Measurements from ENCODE around the gene RSPRY1.
"Not testable (repeated sequence)": the region's sequence is repeated elsewhere in the genome, so short reads cannot be mapped to it uniquely, and the experiment has no call there.

RSPRY1 gene

GRCh38 chr16:57184113-57184512 is 2.0 kb upstream of the RSPRY1 start:
- H3K36me3 ChIP-seq (ENCODE audit: control insufficient read depth, insufficient read depth, low read length): no peaks in the 10 kb centered on the region
- H3K27ac ChIP-seq (ENCODE audit: low read depth, low read length): no peak overlapping the region
- H3K4me1 ChIP-seq (ENCODE audit: control insufficient read depth, insufficient read depth, low read length): peaks cover 9% of the 10 kb centered on the region
- H3K9ac ChIP-seq (ENCODE audit: low read length): no peak overlapping the region
- no peak overlapping the region for H3K4me3 ChIP-seq (ENCODE audit: low read length)
- H3K27me3 ChIP-seq (ENCODE audit: control insufficient read depth, insufficient read depth, low read length): no peaks in the 10 kb centered on the region

- no peaks in the 10 kb centered on the region for H3K36me3 ChIP-seq (ENCODE audit: control insufficient read depth, insufficient read depth, low read length)
- H3K4me3 ChIP-seq (ENCODE audit: low read length): peak overlapping the region; percentile 86
- H3K9ac ChIP-seq (ENCODE audit: low read length): peak overlapping the region; percentile 88
- peak overlapping the region; percentile 94 for H3K27ac ChIP-seq (ENCODE audit: low read depth, low read length)
- no peaks in the 10 kb centered on the region for H3K27me3 ChIP-seq (ENCODE audit: control insufficient read depth, insufficient read depth, low read length)
- H3K4me1 ChIP-seq (ENCODE audit: control insufficient read depth, insufficient read depth, low read length): peaks cover 9% of the 10 kb centered on the region
These were observed 1.2 kb upstream of the RSPRY1 start for GRCh38 chr16:57184887-57185445.

- Histone ChIP-seq H3K27me3 (ENCODE audit: control insufficient read depth, insufficient read depth, low read length) (no peaks in the 10 kb centered on the region), H3K4me3 (ENCODE audit: low read length) (peak overlapping the region; percentile 86), H3K36me3 (ENCODE audit: control insufficient read depth, insufficient read depth, low read length) (no peaks in the 10 kb centered on the region), H3K27ac (ENCODE audit: low read depth, low read length) (peak overlapping the region; percentile 94), H3K4me1 (ENCODE audit: control insufficient read depth, insufficient read depth, low read length) (peaks cover 10% of the 10 kb centered on the region), H3K9ac (ENCODE audit: low read length) (peak overlapping the region; percentile 88)
These were observed 634 bp upstream of the RSPRY1 start for GRCh38 chr16:57185446-57185944.

GRCh38 chr16:57186872-57187854 is 1.0 kb downstream of the RSPRY1 start:
- Histone ChIP-seq H3K9ac (ENCODE audit: low read length) (peak overlapping the region; percentile 63), H3K4me3 (ENCODE audit: low read length) (peak overlapping the region; percentile 97), H3K27ac (ENCODE audit: low read depth, low read length) (peak overlapping the region; percentile 97), H3K27me3 (ENCODE audit: control insufficient read depth, insufficient read depth, low read length) (no peaks in the 10 kb centered on the region), H3K36me3 (ENCODE audit: control insufficient read depth, insufficient read depth, low read length) (no peaks in the 10 kb centered on the region), H3K4me1 (ENCODE audit: control insufficient read depth, insufficient read depth, low read length) (peaks cover 15% of the 10 kb centered on the region)

GRCh38 chr16:57187902-57188710 is 2.0 kb downstream of the RSPRY1 start:
- H3K27ac ChIP-seq (ENCODE audit: low read depth, low read length); H3K36me3 ChIP-seq (ENCODE audit: control insufficient read depth, insufficient read depth, low read length); H3K9ac ChIP-seq (ENCODE audit: low read length); H3K27me3 ChIP-seq (ENCODE audit: control insufficient read depth, insufficient read depth, low read length): not testable (repeated sequence)
- Histone ChIP-seq H3K4me1 (ENCODE audit: control insufficient read depth, insufficient read depth, low read length) (peaks cover 17% of the 10 kb centered on the region), H3K4me3 (ENCODE audit: low read length) (peak overlapping the region; percentile 97)

- no peaks in the 10 kb centered on the region for H3K27me3 ChIP-seq (ENCODE audit: control insufficient read depth, insufficient read depth, low read length)
These were observed 2.5 kb downstream of the RSPRY1 start for GRCh38 chr16:57188711-57189002.

GRCh38 chr16:57189527-57189926 is 3.4 kb downstream of the RSPRY1 start:
- not testable (repeated sequence) for H3K27me3 ChIP-seq (ENCODE audit: control insufficient read depth, insufficient read depth, low read length); H3K4me3 ChIP-seq (ENCODE audit: low read length); H3K9ac ChIP-seq (ENCODE audit: low read length); H3K36me3 ChIP-seq (ENCODE audit: control insufficient read depth, insufficient read depth, low read length); H3K27ac ChIP-seq (ENCODE audit: low read depth, low read length)
- H3K4me1 ChIP-seq (ENCODE audit: control insufficient read depth, insufficient read depth, low read length): peaks cover 23% of the 10 kb centered on the region

More at GRCh38 chr16:57188711-57189002, 2.5 kb downstream of the RSPRY1 start:
- no peak overlapping the region for H3K9ac ChIP-seq (ENCODE audit: low read length)
- no peaks in the 10 kb centered on the region for H3K36me3 ChIP-seq (ENCODE audit: control insufficient read depth, insufficient read depth, low read length)
- peaks cover 17% of the 10 kb centered on the region for H3K4me1 ChIP-seq (ENCODE audit: control insufficient read depth, insufficient read depth, low read length)
- no peak overlapping the region for H3K27ac ChIP-seq (ENCODE audit: low read depth, low read length)
- H3K4me3 ChIP-seq (ENCODE audit: low read length): no peak overlapping the region

GRCh38 chr16:57190136-57190535 is 4.0 kb downstream of the RSPRY1 start:
- Histone ChIP-seq H3K9ac (ENCODE audit: low read length) (no peak overlapping the region), H3K27ac (ENCODE audit: low read depth, low read length) (no peak overlapping the region), H3K27me3 (ENCODE audit: control insufficient read depth, insufficient read depth, low read length) (no peaks in the 10 kb centered on the region), H3K36me3 (ENCODE audit: control insufficient read depth, insufficient read depth, low read length) (no peaks in the 10 kb centered on the region), H3K4me3 (ENCODE audit: low read length) (no peak overlapping the region), H3K4me1 (ENCODE audit: control insufficient read depth, insufficient read depth, low read length) (peaks cover 19% of the 10 kb centered on the region)

GRCh38 chr16:57191056-57191571 is 5.0 kb downstream of the RSPRY1 start:
- Histone ChIP-seq H3K4me1 (ENCODE audit: control insufficient read depth, insufficient read depth, low read length) (peaks cover 20% of the 10 kb centered on the region), H3K4me3 (ENCODE audit: low read length) (no peak overlapping the region), H3K27ac (ENCODE audit: low read depth, low read length) (no peak overlapping the region), H3K36me3 (ENCODE audit: control insufficient read depth, insufficient read depth, low read length) (no peaks in the 10 kb centered on the region), H3K27me3 (ENCODE audit: control insufficient read depth, insufficient read depth, low read length) (no peaks in the 10 kb centered on the region), H3K9ac (ENCODE audit: low read length) (no peak overlapping the region)

- H3K4me1 ChIP-seq (ENCODE audit: control insufficient read depth, insufficient read depth, low read length): peaks cover 30% of the 10 kb centered on the region
- H3K36me3 ChIP-seq (ENCODE audit: control insufficient read depth, insufficient read depth, low read length): no peaks in the 10 kb centered on the region
- H3K9ac ChIP-seq (ENCODE audit: low read length): no peak overlapping the region
- H3K4me3 ChIP-seq (ENCODE audit: low read length): no peak overlapping the region
- H3K27ac ChIP-seq (ENCODE audit: low read depth, low read length): no peak overlapping the region
- H3K27me3 ChIP-seq (ENCODE audit: control insufficient read depth, insufficient read depth, low read length): no peaks in the 10 kb centered on the region
These were observed 6.0 kb downstream of the RSPRY1 start for GRCh38 chr16:57192146-57192545.

- H3K4me1 ChIP-seq (ENCODE audit: control insufficient read depth, insufficient read depth, low read length): peaks cover 28% of the 10 kb centered on the region
- H3K4me3 ChIP-seq (ENCODE audit: low read length): no peak overlapping the region
- no peaks in the 10 kb centered on the region for H3K36me3 ChIP-seq (ENCODE audit: control insufficient read depth, insufficient read depth, low read length)
- no peak overlapping the region for H3K9ac ChIP-seq (ENCODE audit: low read length)
- no peaks in the 10 kb centered on the region for H3K27me3 ChIP-seq (ENCODE audit: control insufficient read depth, insufficient read depth, low read length)
- no peak overlapping the region for H3K27ac ChIP-seq (ENCODE audit: low read depth, low read length)
These were observed 6.8 kb downstream of the RSPRY1 start for GRCh38 chr16:57192720-57193486.

All from rectal smooth muscle tissue (tissue), 1 donor.